IMR-90 (cell line): ENCODE results near the gene TMCO1.
"Not testable (repeated sequence)": the region's sequence is repeated elsewhere in the genome, so short reads cannot be mapped to it uniquely, and the experiment has no call there.

Experiments used
- BHLHE40 ChIP-seq: fragments of 150-350 bp; IDR thresholded peaks from 2 replicates; pipeline ENCODE4 v1.6.1; 2016; ENCODE audit warnings: mild to moderate bottlenecking, low read depth, low read length
- MAFK ChIP-seq: IDR thresholded peaks from 2 replicates; pipeline ENCODE4 v1.6.1; 2012; ENCODE audit warnings: low read depth, low read length, improper control_type of control experiment
- MAZ ChIP-seq: IDR thresholded peaks from 2 replicates; pipeline ENCODE4 v1.6.1; 2012; ENCODE audit warnings: low read depth, mild to moderate bottlenecking, low read length, improper control_type of control experiment, moderate library complexity, borderline replicate concordance
- MXI1 ChIP-seq: IDR thresholded peaks from 2 replicates; pipeline ENCODE4 v1.6.1; 2012; ENCODE audit warnings: low read depth, mild to moderate bottlenecking, low read length, moderate library complexity, borderline replicate concordance
- POLR2A ChIP-seq: IDR thresholded peaks from 2 replicates; pipeline ENCODE4 v1.6.1; 2012; ENCODE audit warnings: mild to moderate bottlenecking, low read depth, low read length
- TF ChIP-seq, protein P1 (sequence below): conservative IDR thresholded peaks from 2 replicates; pipeline ENCODE4 v1.5.1; 2012; ENCODE audit warnings: mild to moderate bottlenecking, low read depth, low read length, improper control_type of control experiment
- TF ChIP-seq, protein P2 (sequence below): fragments of 150-350 bp; IDR thresholded peaks from 2 replicates; pipeline ENCODE4 v1.6.1; 2017; ENCODE audit warnings: mild to moderate bottlenecking, antibody characterized with exemption, low read length, low read depth
- TF ChIP-seq, protein P3 (sequence below): fragments of 150-350 bp; IDR thresholded peaks from 2 replicates; pipeline ENCODE4 v1.6.1; 2016; ENCODE audit warnings: low read depth, mild to moderate bottlenecking, low read length, moderate library complexity, borderline replicate concordance

DNA sequence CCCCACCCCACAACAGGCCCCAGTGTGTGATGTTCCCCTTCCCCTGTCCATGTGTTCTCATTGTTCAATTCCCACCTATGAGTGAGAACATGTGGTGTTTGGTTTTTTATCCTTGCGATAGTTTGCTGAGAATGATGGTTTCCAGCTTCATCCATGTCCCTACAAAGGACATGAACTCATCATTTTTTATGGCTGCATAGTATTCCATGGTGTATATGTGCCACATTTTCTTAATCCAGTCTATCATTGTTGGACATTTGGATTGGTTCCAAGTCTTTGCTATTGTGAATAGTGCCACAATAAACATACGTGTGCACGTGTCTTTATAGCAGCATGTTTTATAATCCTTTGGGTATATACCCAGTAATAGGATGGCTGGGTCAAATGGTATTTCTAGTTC lies 9.5 kb upstream of the TMCO1 start:
- TF ChIP-seq, protein P1, sequence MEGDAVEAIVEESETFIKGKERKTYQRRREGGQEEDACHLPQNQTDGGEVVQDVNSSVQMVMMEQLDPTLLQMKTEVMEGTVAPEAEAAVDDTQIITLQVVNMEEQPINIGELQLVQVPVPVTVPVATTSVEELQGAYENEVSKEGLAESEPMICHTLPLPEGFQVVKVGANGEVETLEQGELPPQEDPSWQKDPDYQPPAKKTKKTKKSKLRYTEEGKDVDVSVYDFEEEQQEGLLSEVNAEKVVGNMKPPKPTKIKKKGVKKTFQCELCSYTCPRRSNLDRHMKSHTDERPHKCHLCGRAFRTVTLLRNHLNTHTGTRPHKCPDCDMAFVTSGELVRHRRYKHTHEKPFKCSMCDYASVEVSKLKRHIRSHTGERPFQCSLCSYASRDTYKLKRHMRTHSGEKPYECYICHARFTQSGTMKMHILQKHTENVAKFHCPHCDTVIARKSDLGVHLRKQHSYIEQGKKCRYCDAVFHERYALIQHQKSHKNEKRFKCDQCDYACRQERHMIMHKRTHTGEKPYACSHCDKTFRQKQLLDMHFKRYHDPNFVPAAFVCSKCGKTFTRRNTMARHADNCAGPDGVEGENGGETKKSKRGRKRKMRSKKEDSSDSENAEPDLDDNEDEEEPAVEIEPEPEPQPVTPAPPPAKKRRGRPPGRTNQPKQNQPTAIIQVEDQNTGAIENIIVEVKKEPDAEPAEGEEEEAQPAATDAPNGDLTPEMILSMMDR, result not testable (repeated sequence)
- not testable (repeated sequence) for TF ChIP-seq MAZ, BHLHE40, POLR2A, MXI1, MAFK
- TF ChIP-seq, protein P2, sequence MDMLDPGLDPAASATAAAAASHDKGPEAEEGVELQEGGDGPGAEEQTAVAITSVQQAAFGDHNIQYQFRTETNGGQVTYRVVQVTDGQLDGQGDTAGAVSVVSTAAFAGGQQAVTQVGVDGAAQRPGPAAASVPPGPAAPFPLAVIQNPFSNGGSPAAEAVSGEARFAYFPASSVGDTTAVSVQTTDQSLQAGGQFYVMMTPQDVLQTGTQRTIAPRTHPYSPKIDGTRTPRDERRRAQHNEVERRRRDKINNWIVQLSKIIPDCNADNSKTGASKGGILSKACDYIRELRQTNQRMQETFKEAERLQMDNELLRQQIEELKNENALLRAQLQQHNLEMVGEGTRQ, result not testable (repeated sequence)
- TF ChIP-seq, protein P3, sequence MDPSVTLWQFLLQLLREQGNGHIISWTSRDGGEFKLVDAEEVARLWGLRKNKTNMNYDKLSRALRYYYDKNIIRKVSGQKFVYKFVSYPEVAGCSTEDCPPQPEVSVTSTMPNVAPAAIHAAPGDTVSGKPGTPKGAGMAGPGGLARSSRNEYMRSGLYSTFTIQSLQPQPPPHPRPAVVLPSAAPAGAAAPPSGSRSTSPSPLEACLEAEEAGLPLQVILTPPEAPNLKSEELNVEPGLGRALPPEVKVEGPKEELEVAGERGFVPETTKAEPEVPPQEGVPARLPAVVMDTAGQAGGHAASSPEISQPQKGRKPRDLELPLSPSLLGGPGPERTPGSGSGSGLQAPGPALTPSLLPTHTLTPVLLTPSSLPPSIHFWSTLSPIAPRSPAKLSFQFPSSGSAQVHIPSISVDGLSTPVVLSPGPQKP, result not testable (repeated sequence)
